ENCODE results near the gene VSIG8. TPM values are rescaled to one million over a fixed set of nuclear protein-coding genes. Genes with fewer than 3 reads are reported as not detected.
A peak's percentile ranks its signal among the peaks of the same experiment; 100 is the strongest.

VSIG8 gene
- total RNA-seq, 4 donors from 2014 or later, result 0.38 to 7.8 (median 1.8) TPM

DNA sequence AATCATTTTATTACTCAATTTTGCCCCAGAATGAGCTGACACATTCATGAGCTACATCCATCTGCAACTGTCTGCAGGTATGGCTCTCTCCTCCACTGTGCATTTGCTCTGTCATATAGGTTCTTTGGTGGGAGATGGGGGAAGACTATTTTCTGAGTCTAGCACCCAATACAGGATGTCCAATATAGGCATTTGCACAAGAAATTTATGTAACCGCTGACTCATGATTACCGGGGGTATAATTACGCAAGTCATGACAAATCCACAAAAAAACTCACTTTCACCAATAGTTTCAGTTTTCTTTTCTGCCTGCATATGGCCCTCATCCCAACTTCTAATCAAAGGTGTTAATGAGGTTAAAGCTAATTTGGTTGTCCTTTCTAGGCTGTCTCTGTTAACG is 17.5 kb upstream of the VSIG8 start:
- Histone ChIP-seq H3K27ac (peak overlapping the region in 1 of 4 donors; percentile 5), H3K9me3 (no peaks in the 10 kb centered on the region), H3K36me3 (no peaks in the 10 kb centered on the region), H3K4me3 (no peak overlapping the region), H3K4me1 (peaks cover 5 to 32% (median 16%) of the 10 kb centered on the region in 3 donors), H3K27me3 (no peaks in the 10 kb centered on the region)
- no peak for DNase-seq
- intact Hi-C loops (cut with DNase I), result no loop called here
- no peak for TF ChIP-seq POLR2A (IDR thresholded peaks at IDR 0.05)
- TF ChIP-seq, protein P1, sequence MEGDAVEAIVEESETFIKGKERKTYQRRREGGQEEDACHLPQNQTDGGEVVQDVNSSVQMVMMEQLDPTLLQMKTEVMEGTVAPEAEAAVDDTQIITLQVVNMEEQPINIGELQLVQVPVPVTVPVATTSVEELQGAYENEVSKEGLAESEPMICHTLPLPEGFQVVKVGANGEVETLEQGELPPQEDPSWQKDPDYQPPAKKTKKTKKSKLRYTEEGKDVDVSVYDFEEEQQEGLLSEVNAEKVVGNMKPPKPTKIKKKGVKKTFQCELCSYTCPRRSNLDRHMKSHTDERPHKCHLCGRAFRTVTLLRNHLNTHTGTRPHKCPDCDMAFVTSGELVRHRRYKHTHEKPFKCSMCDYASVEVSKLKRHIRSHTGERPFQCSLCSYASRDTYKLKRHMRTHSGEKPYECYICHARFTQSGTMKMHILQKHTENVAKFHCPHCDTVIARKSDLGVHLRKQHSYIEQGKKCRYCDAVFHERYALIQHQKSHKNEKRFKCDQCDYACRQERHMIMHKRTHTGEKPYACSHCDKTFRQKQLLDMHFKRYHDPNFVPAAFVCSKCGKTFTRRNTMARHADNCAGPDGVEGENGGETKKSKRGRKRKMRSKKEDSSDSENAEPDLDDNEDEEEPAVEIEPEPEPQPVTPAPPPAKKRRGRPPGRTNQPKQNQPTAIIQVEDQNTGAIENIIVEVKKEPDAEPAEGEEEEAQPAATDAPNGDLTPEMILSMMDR (IDR thresholded peaks at IDR 0.05), result no peak
- WGBS, 2 donors, result 33 to 43% methylated on average over 4 of the region's 4 CpGs

DNA sequence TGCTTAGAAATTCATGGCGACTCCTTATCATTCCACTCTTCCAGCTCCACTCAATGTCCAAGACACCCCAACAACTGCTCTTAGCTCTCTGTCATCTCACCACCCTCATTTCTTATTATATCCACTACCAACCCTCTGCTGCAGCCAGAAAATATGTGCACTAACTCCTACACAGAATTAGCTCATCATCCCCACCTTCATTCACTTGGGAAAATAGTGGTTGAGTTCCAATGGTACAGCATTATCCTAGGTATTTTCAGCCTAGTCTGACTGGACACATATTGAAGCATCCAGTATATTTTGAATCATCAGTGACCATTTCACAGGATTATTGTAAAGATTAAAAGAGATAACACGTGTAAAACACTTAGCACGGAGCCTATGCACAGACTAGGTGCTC is 16.7 kb upstream of the VSIG8 start:
- Histone ChIP-seq H3K4me3 (no peak overlapping the region), H3K4me1 (peaks cover 5 to 32% (median 16%) of the 10 kb centered on the region in 3 donors), H3K27ac (no peak overlapping the region), H3K36me3 (no peaks in the 10 kb centered on the region), H3K9me3 (no peaks in the 10 kb centered on the region), H3K27me3 (no peaks in the 10 kb centered on the region)
- 75 to 86% methylated on average over 3 of the region's 3 CpGs for WGBS, 2 donors
- TF ChIP-seq, protein P1 (IDR thresholded peaks at IDR 0.05), result no peak
- no peak for TF ChIP-seq POLR2A (IDR thresholded peaks at IDR 0.05)
- DNase-seq, result no peak
- intact Hi-C loops (cut with DNase I), result no loop called here

DNA sequence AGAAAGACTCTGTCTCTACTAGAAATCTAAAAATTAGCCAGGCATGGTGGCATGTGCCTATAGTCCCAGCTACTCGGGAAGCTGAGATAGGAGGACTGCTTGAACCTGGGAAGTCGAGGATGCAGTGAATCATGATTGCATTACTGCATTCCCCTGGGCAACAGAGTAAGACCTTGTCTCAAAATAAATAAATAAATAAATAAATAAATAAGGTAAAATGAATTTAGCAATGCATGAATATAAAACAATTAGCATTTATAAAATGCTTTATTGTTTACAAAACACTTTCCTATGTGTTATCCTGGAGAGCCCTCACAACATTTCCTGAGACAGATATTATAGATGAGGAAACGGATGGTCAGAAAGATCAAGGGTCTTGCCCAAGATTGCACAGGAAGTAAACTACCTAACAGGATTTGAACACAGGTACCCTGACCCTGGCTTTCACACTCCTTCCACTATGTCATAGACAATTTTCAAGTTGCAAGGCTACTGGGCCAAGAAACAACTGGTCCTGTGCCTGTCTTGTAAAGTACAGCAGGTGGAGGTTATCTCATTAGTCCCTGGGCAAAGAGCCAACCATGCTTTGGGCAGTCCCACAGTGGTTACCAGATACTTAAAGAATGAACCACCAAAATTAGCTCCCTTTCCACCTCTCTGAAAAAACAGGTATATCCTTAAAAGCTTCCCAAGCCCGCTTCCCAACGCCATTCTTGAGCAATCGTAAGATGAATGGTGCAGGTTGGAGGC is 15.4 kb upstream of the VSIG8 start:
- 92 to 96% methylated on average over 5 to 6 of the region's 6 CpGs for WGBS, 2 donors
- H3K9me3 ChIP-seq, result no peaks in the 10 kb centered on the region
- H3K36me3 ChIP-seq, result no peaks in the 10 kb centered on the region
- peaks cover 5 to 35% (median 15%) of the 10 kb centered on the region in 3 donors for H3K4me1 ChIP-seq
- H3K4me3 ChIP-seq, result no peak overlapping the region
- TF ChIP-seq POLR2A (IDR thresholded peaks at IDR 0.05), result no peak
- TF ChIP-seq, protein P1 (IDR thresholded peaks at IDR 0.05), result no peak
- intact Hi-C loops (cut with DNase I), result no loop called here
- no peak for DNase-seq
- peaks cover 0 to 4% (median 0%) of the 10 kb centered on the region in 4 donors for H3K27me3 ChIP-seq
- no peak overlapping the region for H3K27ac ChIP-seq

DNA sequence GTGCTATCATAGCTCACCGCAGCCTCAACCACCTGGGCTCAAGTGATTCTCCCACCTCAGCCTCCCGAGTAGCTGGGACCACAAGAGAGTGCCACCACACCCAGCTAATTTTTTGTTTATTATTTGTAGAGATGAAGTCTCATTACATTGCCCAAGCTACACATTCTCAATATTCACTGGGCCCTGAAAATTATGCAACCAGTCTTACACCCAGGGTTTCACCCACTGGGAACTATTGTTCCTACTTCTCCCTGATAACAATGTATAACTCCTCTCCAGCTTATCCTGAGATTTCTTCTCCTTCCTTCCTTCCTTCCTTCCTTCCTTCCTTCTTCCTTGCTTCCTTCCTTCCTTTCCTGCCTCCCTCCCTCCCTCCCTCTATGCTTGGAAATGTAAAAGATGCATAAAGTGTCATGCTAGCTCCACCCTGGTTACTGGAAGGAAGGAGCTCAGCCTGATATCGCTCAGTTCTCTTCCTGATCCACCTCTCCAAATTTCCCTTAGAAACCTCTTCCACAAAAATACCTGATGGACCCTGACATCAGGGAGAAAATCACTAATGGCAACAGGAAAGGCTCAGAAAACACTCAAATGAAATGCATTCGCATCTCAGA is 11.2 kb upstream of the VSIG8 start:
- intact Hi-C loops (cut with DNase I), result no loop called here
- no peak overlapping the region for H3K4me3 ChIP-seq
- WGBS, 2 donors, result 84 to 87% methylated on average over 4 of the region's 4 CpGs
- H3K27me3 ChIP-seq, result peaks cover 0 to 27% (median 0%) of the 10 kb centered on the region in 4 donors
- no peaks in the 10 kb centered on the region for H3K36me3 ChIP-seq
- peaks cover 10 to 38% (median 16%) of the 10 kb centered on the region in 3 donors for H3K4me1 ChIP-seq
- DNase-seq, result no peak
- H3K9me3 ChIP-seq, result no peaks in the 10 kb centered on the region
- TF ChIP-seq, protein P1 (IDR thresholded peaks at IDR 0.05), result no peak
- TF ChIP-seq POLR2A (IDR thresholded peaks at IDR 0.05), result no peak
- no peak overlapping the region for H3K27ac ChIP-seq

DNA sequence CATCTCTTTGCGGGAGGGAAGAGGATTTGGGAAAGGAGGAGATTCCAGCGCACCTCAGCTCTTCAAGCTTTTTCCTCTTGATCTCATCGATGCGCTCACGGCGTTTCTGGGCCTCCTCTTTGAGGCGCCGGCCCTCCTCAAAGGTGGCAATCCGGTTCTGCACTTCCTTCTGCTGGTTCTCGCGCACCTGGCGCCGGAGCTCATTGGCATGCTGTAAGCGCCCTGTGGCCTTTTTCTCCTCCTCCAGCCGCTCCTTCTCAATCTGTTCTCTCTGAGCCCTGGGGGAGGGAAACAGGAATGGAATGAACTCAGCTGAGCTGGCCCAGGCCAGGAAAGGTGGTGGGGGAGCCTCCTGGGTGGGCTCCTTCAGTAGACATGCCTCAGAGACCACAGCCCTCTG is 10.4 kb upstream of the VSIG8 start:
- no peaks in the 10 kb centered on the region for H3K36me3 ChIP-seq
- no peak overlapping the region for H3K27ac ChIP-seq
- no peak overlapping the region for H3K4me3 ChIP-seq
- H3K9me3 ChIP-seq, result no peaks in the 10 kb centered on the region
- WGBS, 2 donors, result 53 to 68% methylated on average over 3 to 14 of the region's 15 CpGs
- no peak for DNase-seq
- TF ChIP-seq, protein P1 (IDR thresholded peaks at IDR 0.05), result no peak
- no peak for TF ChIP-seq POLR2A (IDR thresholded peaks at IDR 0.05)
- intact Hi-C loops (cut with DNase I), result no loop called here
- peaks cover 17 to 46% (median 23%) of the 10 kb centered on the region in 3 donors for H3K4me1 ChIP-seq
- H3K27me3 ChIP-seq, result peaks cover 0 to 27% (median 0%) of the 10 kb centered on the region in 4 donors
